DND-41 (cell line): Measurements from ENCODE around the gene STAU1.
A peak's percentile ranks its signal among the peaks of the same experiment; 100 is the strongest.

Source experiments
- ATAC-seq: fragments of 200-7000 bp; cut with Tn5 transposase; 3 replicates; pipeline ENCODE4 v1.9.1; 2021; ENCODE audit warnings: low read depth; ENCODE audit not compliant: insufficient read depth
- DNase-seq: peaks from one replicate; pipeline ENCODE4 v3.0.0-alpha.2; 2020
- H2AFZ ChIP-seq: 2 replicates; pipeline ENCODE4 v1.6.0; 2012; ENCODE audit warnings: low read depth, low read length
- H3K27ac ChIP-seq: 2 replicates; pipeline ENCODE4 v1.5.1; 2012; ENCODE audit warnings: low read length, inconsistent platforms
- H3K27me3 ChIP-seq: fragments of 200-600 bp; sonication (generic); 2 replicates; pipeline ENCODE4 v1.6.0; 2012; ENCODE audit warnings: low read length, mild to moderate bottlenecking, inconsistent platforms; ENCODE audit not compliant: insufficient read depth, poor library complexity
- H3K36me3 ChIP-seq: 2 replicates; pipeline ENCODE4 v1.5.1; 2012; ENCODE audit warnings: low read length, inconsistent platforms; ENCODE audit not compliant: insufficient read depth
- H3K4me1 ChIP-seq: 2 replicates; pipeline ENCODE4 v1.5.1; 2012; ENCODE audit warnings: mild to moderate bottlenecking, low read length; ENCODE audit not compliant: insufficient read depth
- H3K4me2 ChIP-seq: 2 replicates; pipeline ENCODE4 v1.6.0; 2012; ENCODE audit warnings: mild to moderate bottlenecking, moderate library complexity, low read length, inconsistent platforms; ENCODE audit not compliant: insufficient read depth
- H3K4me3 ChIP-seq, 2 experiments: fragments of 200-600 bp in 1 of 2; shearing (Covaris generic) in 1 of 2; 2 replicates each; pipeline ENCODE4 v1.5.1; 2012 to 2016; ENCODE audit warnings: inconsistent platforms in 2 of 2, low read length in 2 of 2, mild to moderate bottlenecking in 2 of 2, low read depth in 1 of 2, moderate library complexity in 1 of 2
- H3K79me2 ChIP-seq: 2 replicates; pipeline ENCODE4 v1.6.0; 2012; ENCODE audit warnings: low read length, inconsistent platforms; ENCODE audit not compliant: insufficient read depth
- H3K9ac ChIP-seq: 2 replicates; pipeline ENCODE4 v1.6.0; 2012; ENCODE audit warnings: low read depth, mild to moderate bottlenecking, inconsistent platforms, low read length, moderate library complexity
- H3K9me3 ChIP-seq: 2 replicates; pipeline ENCODE4 v1.5.1; 2012; ENCODE audit warnings: low read length, moderate library complexity, mild to moderate bottlenecking, inconsistent platforms; ENCODE audit not compliant: insufficient read depth, severe bottlenecking
- H4K20me1 ChIP-seq: 2 replicates; pipeline ENCODE4 v1.6.0; 2012; ENCODE audit warnings: low read length; ENCODE audit not compliant: insufficient read depth
- CTCF ChIP-seq: IDR thresholded peaks from 2 replicates; pipeline ENCODE4 v1.5.1; 2012; ENCODE audit warnings: borderline replicate concordance, low read length, moderate library complexity, mild to moderate bottlenecking; ENCODE audit not compliant: poor library complexity, severe bottlenecking; ENCODE audit errors: extremely low read depth
- EZH2 ChIP-seq: IDR thresholded peaks from 3 replicates; pipeline ENCODE4 v1.6.1; 2012; ENCODE audit warnings: borderline replicate concordance, low read depth, mild to moderate bottlenecking, moderate library complexity, low read length, inconsistent platforms; ENCODE audit not compliant: severe bottlenecking

The STAU1 gene

GRCh38 chr20:49216991-49217578 lies 29.0 kb upstream of the STAU1 start:
- Histone ChIP-seq H3K4me1 (peaks cover 36% of the 10 kb centered on the region), H3K4me2 (peak overlapping the region; percentile 40; the same call in 1 of the 2 replicates), H3K27me3 (no peaks in the 10 kb centered on the region), H3K9ac (no peak overlapping the region), H3K79me2 (peaks cover 24% of the 10 kb centered on the region), H3K4me3 (no peak overlapping the region), H3K27ac (no peak overlapping the region), H3K9me3 (no peaks in the 10 kb centered on the region), H4K20me1 (no peaks in the 10 kb centered on the region), H3K36me3 (peaks cover 10% of the 10 kb centered on the region), H2AFZ (peak overlapping the region; percentile 80)
- DNase-seq (peak; percentile 90), ATAC-seq (peak; percentile 60)
- TF ChIP-seq EZH2 (no peak), CTCF (peak; percentile 99)

- Histone ChIP-seq H3K9ac (no peak overlapping the region), H3K79me2 (peaks cover 11% of the 10 kb centered on the region), H3K4me1 (peaks cover 23% of the 10 kb centered on the region), H3K36me3 (no peaks in the 10 kb centered on the region; the same call in 1 of the 2 replicates), H3K9me3 (peaks cover 8% of the 10 kb centered on the region), H3K27me3 (no peaks in the 10 kb centered on the region), H3K4me3 (no peak overlapping the region), H2AFZ (no peak overlapping the region; the same call in 1 of the 2 replicates), H3K27ac (no peak overlapping the region), H4K20me1 (no peaks in the 10 kb centered on the region), H3K4me2 (no peak overlapping the region)
- no peak for TF ChIP-seq CTCF
- TF ChIP-seq EZH2, result no peak
- no peak for DNase-seq
- no peak for ATAC-seq
Measured at GRCh38 chr20:49215232-49215631, 27.1 kb upstream of the STAU1 start.

- DNase-seq (no peak), ATAC-seq (no peak)
- Histone ChIP-seq H3K9ac (no peak overlapping the region), H3K4me2 (no peak overlapping the region), H3K36me3 (no peaks in the 10 kb centered on the region; the same call in 1 of the 2 replicates), H3K27ac (no peak overlapping the region), H4K20me1 (no peaks in the 10 kb centered on the region), H3K79me2 (peaks cover 4% of the 10 kb centered on the region), H3K27me3 (no peaks in the 10 kb centered on the region), H3K9me3 (peaks cover 11% of the 10 kb centered on the region), H2AFZ (no peak overlapping the region; the same call in 1 of the 2 replicates), H3K4me3 (no peak overlapping the region), H3K4me1 (peaks cover 16% of the 10 kb centered on the region)
- TF ChIP-seq CTCF (no peak), EZH2 (no peak)
Measured at GRCh38 chr20:49214571-49214970, 26.4 kb upstream of the STAU1 start.

GRCh38 chr20:49210757-49211110 lies 22.6 kb upstream of the STAU1 start:
- no peaks in the 10 kb centered on the region for H3K79me2 ChIP-seq
- no peak for ATAC-seq
- no peak overlapping the region for H3K27ac ChIP-seq
- TF ChIP-seq EZH2 (no peak), CTCF (no peak)
- no peak overlapping the region for H3K9ac ChIP-seq
- H3K27me3 ChIP-seq, result no peaks in the 10 kb centered on the region
- no peak overlapping the region for H3K4me2 ChIP-seq
- no peaks in the 10 kb centered on the region for H3K4me1 ChIP-seq
- DNase-seq, result no peak
- H2AFZ ChIP-seq, result no peak overlapping the region
- no peaks in the 10 kb centered on the region for H4K20me1 ChIP-seq
- no peaks in the 10 kb centered on the region for H3K36me3 ChIP-seq
- peaks cover 11% of the 10 kb centered on the region for H3K9me3 ChIP-seq
- no peak overlapping the region for H3K4me3 ChIP-seq
